Gastroesophageal sphincter (tissue), 4 donors: ENCODE data around the gene PACRG. TPM values are rescaled to one million over a fixed set of nuclear protein-coding genes. Genes with fewer than 3 reads are reported as not detected.

Experiments used
- ATAC-seq: fragments of 150-250 bp; one replicate; pipeline ENCODE4 v1.9.1; 2016; ENCODE audit warnings: mild to moderate bottlenecking, moderate library complexity
- H3K27ac ChIP-seq, 4 donors: fragments of 200-600 bp; sonication (generic) in 3 of 4; 1 replicate in 3 of 4; 2 replicates in 1 of 4; pipeline ENCODE4 v1.5.1; 2016 to 2019
- H3K27me3 ChIP-seq: fragments of 200-600 bp; sonication (generic); one replicate; pipeline ENCODE4 v1.5.1; 2019
- H3K36me3 ChIP-seq, 2 donors: fragments of 200-600 bp; sonication (generic); one replicate each; pipeline ENCODE4 v1.5.1; 2019; ENCODE audit warnings: control low read depth in 1 of 2
- H3K4me1 ChIP-seq, 3 donors: fragments of 200-600 bp; sonication (generic); 1 replicate in 2 of 3; 2 replicates in 1 of 3; pipeline ENCODE4 v1.5.1; 2016 to 2019; ENCODE audit warnings: control low read depth in 2 of 3
- H3K4me3 ChIP-seq, 2 donors: fragments of 200-600 bp; sonication (generic); one replicate each; pipeline ENCODE4 v1.5.1; 2019; ENCODE audit warnings: mild to moderate bottlenecking in 1 of 2, moderate library complexity in 1 of 2
- H3K9me3 ChIP-seq, 3 donors: fragments of 200-600 bp; sonication (generic); one replicate each; pipeline ENCODE4 v1.5.1; 2017 to 2019; ENCODE audit warnings: control low read depth in 2 of 3
- EP300 ChIP-seq: sonication (generic); formaldehyde crosslinking; IDR thresholded peaks from one replicate; pipeline ENCODE4 v1.6.1; 2017; ENCODE audit warnings: antibody characterized with exemption, mild to moderate bottlenecking
- POLR2A ChIP-seq, 2 donors: fragments of 450-650 bp; IDR thresholded peaks; one replicate each; pipeline ENCODE4 v1.6.1; 2017; ENCODE audit warnings: antibody characterized with exemption in 2 of 2, mild to moderate bottlenecking in 2 of 2, moderate library complexity in 1 of 2
- POLR2AphosphoS5 ChIP-seq: sonication (generic); formaldehyde crosslinking; IDR thresholded peaks from one replicate; pipeline ENCODE4 v1.6.1; 2017; ENCODE audit warnings: antibody characterized with exemption
- WGBS, 2 donors: methylation state at CpG; one replicate each; pipeline ENCODE4 v1.1.5; 2018; ENCODE audit warnings: low coverage in 1 of 2; 5-methylcytosine and 5-hydroxymethylcytosine counted together
- total RNA-seq, 4 donors: library from RNA; depleted of rRNA; stranded (reverse); fragments of >200 nt; gene quantifications; one replicate each; pipeline ENCODE4 v1.1.0, GENCODE V29; 2016
- TF ChIP-seq, protein P1 (sequence below), 4 experiments: fragments of 200-600 bp in 2 of 4; fragments of 450-650 bp in 2 of 4; sonication (generic) in 1 of 4; IDR thresholded peaks; one replicate each; pipeline ENCODE4 v1.5.1; 2017 to 2019; ENCODE audit warnings: antibody characterized with exemption in 4 of 4, mild to moderate bottlenecking in 2 of 4, moderate library complexity in 2 of 4

PACRG gene
- total RNA-seq, 4 donors from 2014 or later = 1.0 to 7.0 TPM; not detected in 2

DNA sequence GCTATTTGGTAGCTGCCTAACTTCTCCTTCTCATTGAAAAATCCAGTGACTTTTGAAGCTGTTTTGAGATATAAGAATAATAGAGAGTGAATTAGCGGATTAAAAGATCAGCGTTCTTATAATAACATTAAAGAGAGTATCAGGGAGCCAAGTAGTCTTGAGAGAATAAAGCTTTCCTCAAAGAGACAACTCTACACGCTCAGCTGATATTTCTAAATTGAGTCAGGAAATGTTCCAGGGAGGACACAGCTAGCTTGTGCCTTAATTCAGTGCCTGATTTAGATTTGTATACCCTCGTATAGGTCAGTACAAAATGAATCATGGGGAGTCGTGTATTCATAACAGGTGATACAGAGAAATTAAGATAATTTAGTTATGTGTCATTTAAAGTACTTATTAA, 611.7 kb downstream of the PACRG start:
- 23 to 35% methylated on average over 5 of the region's 5 CpGs for WGBS, 2 donors

DNA sequence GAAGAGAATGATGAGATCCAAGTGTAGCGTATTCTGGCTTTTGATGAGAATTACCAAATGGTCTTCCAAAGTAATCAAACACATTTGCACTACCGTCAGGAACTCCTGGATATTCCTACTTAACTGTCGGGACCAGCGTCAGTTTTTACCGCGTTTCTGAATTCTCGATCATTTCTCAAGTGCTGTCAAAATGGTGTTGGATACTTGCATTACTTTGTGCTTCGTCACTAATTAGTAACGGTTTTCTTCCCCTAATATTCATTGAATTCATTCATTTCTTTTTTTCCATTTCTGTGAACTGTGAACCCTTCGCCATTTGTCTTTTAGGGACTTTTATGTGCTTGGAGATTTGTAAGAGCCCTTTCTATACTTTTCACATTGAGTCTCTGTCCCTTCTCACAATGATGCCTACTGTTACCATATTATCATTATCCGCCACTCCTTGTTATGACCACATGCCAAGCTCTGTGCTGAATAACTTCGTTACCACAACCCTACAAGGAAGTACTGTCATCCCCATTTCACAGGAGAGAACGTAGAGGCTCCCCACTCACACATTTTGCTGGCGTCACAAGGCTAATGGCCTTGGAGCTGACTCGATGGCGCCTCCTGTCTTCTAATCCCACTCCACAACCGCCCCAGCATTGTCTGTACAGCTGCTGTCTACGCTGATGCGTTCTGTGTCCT, 612.6 kb downstream of the PACRG start:
- no peaks in the 10 kb centered on the region for H3K27me3 ChIP-seq
- no peak overlapping the region for H3K4me3 ChIP-seq
- no peaks in the 10 kb centered on the region for H3K36me3 ChIP-seq
- H3K4me1 ChIP-seq = peaks cover 0 to 24% (median 2%) of the 10 kb centered on the region in 3 donors
- 87 to 89% methylated on average over 18 to 19 of the region's 19 CpGs for WGBS, 2 donors
- H3K27ac ChIP-seq = no peak overlapping the region
- TF ChIP-seq, protein P1, sequence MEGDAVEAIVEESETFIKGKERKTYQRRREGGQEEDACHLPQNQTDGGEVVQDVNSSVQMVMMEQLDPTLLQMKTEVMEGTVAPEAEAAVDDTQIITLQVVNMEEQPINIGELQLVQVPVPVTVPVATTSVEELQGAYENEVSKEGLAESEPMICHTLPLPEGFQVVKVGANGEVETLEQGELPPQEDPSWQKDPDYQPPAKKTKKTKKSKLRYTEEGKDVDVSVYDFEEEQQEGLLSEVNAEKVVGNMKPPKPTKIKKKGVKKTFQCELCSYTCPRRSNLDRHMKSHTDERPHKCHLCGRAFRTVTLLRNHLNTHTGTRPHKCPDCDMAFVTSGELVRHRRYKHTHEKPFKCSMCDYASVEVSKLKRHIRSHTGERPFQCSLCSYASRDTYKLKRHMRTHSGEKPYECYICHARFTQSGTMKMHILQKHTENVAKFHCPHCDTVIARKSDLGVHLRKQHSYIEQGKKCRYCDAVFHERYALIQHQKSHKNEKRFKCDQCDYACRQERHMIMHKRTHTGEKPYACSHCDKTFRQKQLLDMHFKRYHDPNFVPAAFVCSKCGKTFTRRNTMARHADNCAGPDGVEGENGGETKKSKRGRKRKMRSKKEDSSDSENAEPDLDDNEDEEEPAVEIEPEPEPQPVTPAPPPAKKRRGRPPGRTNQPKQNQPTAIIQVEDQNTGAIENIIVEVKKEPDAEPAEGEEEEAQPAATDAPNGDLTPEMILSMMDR (IDR thresholded peaks at IDR 0.05) = no peak
- TF ChIP-seq EP300 = no peak
- no peak for TF ChIP-seq POLR2A (IDR thresholded peaks at IDR 0.05)
- no peak for TF ChIP-seq POLR2AphosphoS5
- no peak for ATAC-seq
- H3K9me3 ChIP-seq = no peaks in the 10 kb centered on the region

More for the DNA sequence above, 611.7 kb downstream of the PACRG start:
- ATAC-seq = no peak
- Histone ChIP-seq H3K9me3 (no peaks in the 10 kb centered on the region), H3K4me1 (peaks cover 0 to 30% (median 6%) of the 10 kb centered on the region in 3 donors), H3K27ac (peak overlapping the region in 2 of 4 donors; percentile 33 to 48), H3K27me3 (no peaks in the 10 kb centered on the region), H3K4me3 (no peak overlapping the region), H3K36me3 (no peaks in the 10 kb centered on the region)
- TF ChIP-seq EP300 = no peak
- no peak for TF ChIP-seq POLR2AphosphoS5
- no peak for TF ChIP-seq POLR2A (IDR thresholded peaks at IDR 0.05)
- TF ChIP-seq, protein P1 (IDR thresholded peaks at IDR 0.05) = no peak

DNA sequence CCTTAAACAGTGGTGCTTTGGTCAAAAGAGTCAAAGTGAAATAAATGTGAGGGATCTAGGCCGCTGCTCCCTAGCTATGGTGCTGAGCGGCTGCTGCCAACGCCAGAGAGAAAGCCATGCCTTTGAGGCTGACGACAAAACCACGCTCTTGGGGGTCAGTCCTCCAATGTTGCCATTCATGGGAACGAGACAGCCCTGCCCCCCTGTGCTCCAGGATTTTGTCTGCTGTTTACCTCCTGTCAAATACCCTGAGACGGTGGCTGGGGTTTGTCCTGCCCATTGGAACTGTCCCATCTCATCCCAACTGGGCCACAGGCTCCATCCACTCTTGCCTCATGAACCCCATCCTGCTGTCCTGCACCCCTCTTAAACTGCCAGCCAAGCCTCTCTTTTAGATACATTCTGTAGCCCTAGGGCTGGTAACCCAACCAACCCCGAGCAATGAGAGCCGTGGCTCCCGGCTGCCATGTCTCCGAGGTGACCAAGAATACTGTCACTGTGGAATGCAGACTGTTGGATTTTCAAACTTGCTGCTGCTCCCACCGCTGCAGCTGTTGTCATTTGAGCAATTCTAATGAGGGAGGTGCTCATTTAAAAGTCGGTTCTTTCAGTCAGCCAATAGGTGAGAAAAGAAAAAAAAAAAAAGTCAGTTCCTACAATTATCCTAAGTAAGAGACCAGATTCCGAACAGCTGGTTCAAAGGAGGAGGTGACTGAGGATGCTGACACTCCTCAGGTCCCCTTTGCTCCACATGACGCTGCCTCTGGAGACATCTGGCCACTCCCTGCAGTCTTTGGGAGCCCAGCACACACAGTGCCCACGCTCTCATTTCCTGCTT, 613.7 kb downstream of the PACRG start:
- Histone ChIP-seq H3K4me1 (peaks cover 0 to 21% (median 0%) of the 10 kb centered on the region in 3 donors), H3K27ac (no peak overlapping the region), H3K9me3 (no peaks in the 10 kb centered on the region), H3K27me3 (no peaks in the 10 kb centered on the region), H3K4me3 (no peak overlapping the region), H3K36me3 (no peaks in the 10 kb centered on the region)
- TF ChIP-seq POLR2A (IDR thresholded peaks at IDR 0.05) (no peak), EP300 (no peak)
- TF ChIP-seq, protein P1 (IDR thresholded peaks at IDR 0.05) = no peak
- WGBS, 2 donors = 84 to 86% methylated on average over 9 to 12 of the region's 16 CpGs
- no peak for ATAC-seq

DNA sequence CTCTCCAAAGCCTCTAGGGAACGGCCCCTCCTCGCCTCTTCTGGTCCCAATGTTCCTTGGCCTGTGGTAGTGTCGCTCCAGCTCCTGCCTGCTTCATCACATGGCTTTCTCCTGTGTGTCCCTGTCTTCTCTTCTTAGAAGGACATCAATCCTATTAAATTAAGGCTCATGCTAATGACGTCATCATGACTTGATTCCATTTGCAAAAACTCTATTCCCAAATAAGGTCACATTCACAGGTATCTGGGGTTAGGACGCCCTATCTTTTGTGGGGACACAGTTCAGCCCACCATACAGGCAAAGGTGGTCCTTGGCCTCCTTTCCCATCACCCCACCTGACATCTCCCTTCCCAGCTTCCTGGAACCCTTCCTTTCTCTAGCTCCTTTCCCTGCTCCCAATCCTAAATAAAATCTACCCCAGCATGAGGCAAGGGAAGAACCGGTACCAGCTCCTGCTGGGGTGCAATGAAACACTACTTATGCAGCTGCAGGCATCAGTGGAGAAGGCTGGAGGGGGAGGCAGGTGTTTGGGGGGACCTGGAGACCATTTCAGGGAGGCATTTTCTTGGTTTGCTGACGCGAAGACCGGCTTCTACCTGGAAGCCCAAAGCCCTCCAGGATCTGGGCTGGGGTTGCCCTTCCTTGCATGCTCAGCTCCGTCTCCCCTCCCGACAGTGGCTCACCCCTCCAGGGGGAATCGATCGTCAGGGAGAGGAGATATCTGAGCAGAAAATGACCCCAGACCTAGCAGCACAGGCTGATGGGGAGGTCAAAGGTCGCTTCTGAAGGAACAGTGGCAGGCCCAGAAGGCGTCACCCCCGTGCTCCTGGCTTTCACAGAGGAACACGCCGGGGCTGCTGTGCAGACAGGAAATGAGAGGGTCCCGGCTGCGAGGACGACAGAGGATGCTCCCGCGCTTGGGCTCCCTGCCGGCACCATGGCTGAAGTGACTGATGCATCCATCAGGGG, 615.1 kb downstream of the PACRG start:
- WGBS, 2 donors = 90 to 100% methylated on average over 4 to 7 of the region's 24 CpGs
- TF ChIP-seq POLR2AphosphoS5 (no peak), POLR2A (IDR thresholded peaks at IDR 0.05) (no peak), EP300 (no peak)
- TF ChIP-seq, protein P1 (IDR thresholded peaks at IDR 0.05) = no peak
- no peak for ATAC-seq
- Histone ChIP-seq H3K27ac (no peak overlapping the region), H3K4me3 (no peak overlapping the region), H3K9me3 (no peaks in the 10 kb centered on the region), H3K36me3 (no peaks in the 10 kb centered on the region), H3K27me3 (no peaks in the 10 kb centered on the region), H3K4me1 (peaks cover 0 to 34% (median 0%) of the 10 kb centered on the region in 3 donors)
